Mucosa of rectum (tissue), 2 donors: ENCODE results near the gene SAMD4A.

ENCODE experiments used
- H3K27ac ChIP-seq, 2 donors: one replicate each; pipeline ENCODE4 v1.7.0; 2013; ENCODE audit warnings: inconsistent platforms in 2 of 2, low read depth in 2 of 2, low read length in 2 of 2
- H3K27me3 ChIP-seq, 2 donors: one replicate each; pipeline ENCODE4 v1.7.0; 2013; ENCODE audit warnings: low read length in 2 of 2; ENCODE audit not compliant: control insufficient read depth in 2 of 2, insufficient read depth in 2 of 2
- H3K36me3 ChIP-seq, 2 donors: one replicate each; pipeline ENCODE4 v1.7.0; 2013; ENCODE audit warnings: low read length in 2 of 2; ENCODE audit not compliant: control insufficient read depth in 2 of 2, insufficient read depth in 2 of 2
- H3K4me1 ChIP-seq, 2 donors: one replicate each; pipeline ENCODE4 v1.7.0; 2013; ENCODE audit warnings: low read length in 2 of 2, mild to moderate bottlenecking in 1 of 2; ENCODE audit not compliant: control insufficient read depth in 2 of 2, insufficient read depth in 2 of 2
- H3K4me3 ChIP-seq, 2 donors: one replicate each; pipeline ENCODE4 v1.7.0; 2013; ENCODE audit warnings: low read length in 2 of 2
- H3K9ac ChIP-seq, 2 donors: one replicate each; pipeline ENCODE4 v1.7.0; 2013; ENCODE audit warnings: low read length in 2 of 2, low read depth in 1 of 2, mild to moderate bottlenecking in 1 of 2
- H3K9me3 ChIP-seq, 2 donors: one replicate each; pipeline ENCODE4 v1.7.0; 2013; ENCODE audit warnings: low read length in 2 of 2; ENCODE audit not compliant: control insufficient read depth in 2 of 2
- donor health status: healthy.
- donor health status: Normal muscosa, but diverticular disease.

The SAMD4A gene

DNA sequence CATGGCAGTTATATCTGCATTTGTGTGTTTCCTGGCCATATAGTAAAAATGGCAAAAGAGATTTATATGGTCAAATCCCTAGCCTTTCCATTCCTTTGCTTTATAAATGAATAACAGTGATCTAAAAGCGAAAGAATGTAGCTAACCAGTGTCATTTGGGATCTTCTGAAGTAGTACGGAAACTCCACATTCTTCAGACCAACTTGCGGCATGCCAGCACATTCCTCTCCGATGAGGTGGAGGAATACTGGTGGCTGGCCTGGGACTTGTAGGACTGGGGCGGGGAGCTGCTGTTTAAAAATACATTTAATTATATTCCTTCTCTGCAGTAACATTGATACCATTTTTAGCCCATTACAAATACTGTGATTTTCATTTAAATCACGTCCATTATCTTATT, 85.3 kb downstream of the SAMD4A start:
- Histone ChIP-seq H3K4me1 (peaks cover 0 to 4% of the 10 kb centered on the region in 2 donors), H3K27ac (peak overlapping the region; percentile 46 to 81), H3K4me3 (no peak overlapping the region), H3K9ac (peak overlapping the region in 1 of 2 donors; percentile 6), H3K9me3 (no peaks in the 10 kb centered on the region), H3K36me3 (no peaks in the 10 kb centered on the region), H3K27me3 (no peaks in the 10 kb centered on the region)

DNA sequence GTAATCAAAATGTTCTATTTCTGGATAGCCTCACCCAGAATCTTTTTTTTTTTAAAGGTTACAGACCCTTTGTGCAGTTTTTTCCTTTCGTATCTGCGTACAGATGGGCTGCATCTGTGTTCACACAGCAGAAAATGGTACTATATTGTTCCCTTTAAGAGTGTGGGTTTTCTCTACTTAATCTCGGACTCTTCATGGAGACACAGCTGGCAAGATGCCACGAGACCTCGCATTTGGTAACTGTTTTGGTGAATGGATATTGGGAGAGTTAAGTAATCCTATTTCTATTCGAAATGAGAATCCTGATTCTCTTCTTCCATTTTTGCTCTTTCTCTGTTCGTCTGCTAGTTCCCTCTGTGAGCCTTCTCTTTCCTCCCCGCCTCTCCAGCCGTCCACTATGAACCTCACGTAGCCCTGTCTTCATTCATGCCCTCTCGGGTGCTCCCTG, 85.7 kb downstream of the SAMD4A start:
- Histone ChIP-seq H3K27ac (peak overlapping the region; percentile 46 to 56), H3K27me3 (no peaks in the 10 kb centered on the region), H3K36me3 (no peaks in the 10 kb centered on the region), H3K4me3 (peak overlapping the region in 1 of 2 donors; percentile 0), H3K9me3 (no peaks in the 10 kb centered on the region), H3K4me1 (peaks cover 0 to 4% of the 10 kb centered on the region in 2 donors), H3K9ac (peak overlapping the region; percentile 6 to 15)

- no peak overlapping the region for H3K9ac ChIP-seq
- H3K9me3 ChIP-seq = no peaks in the 10 kb centered on the region
- no peaks in the 10 kb centered on the region for H3K36me3 ChIP-seq
- H3K27ac ChIP-seq = peak overlapping the region; percentile 12 to 53
- H3K4me3 ChIP-seq = no peak overlapping the region
- H3K4me1 ChIP-seq = no peaks in the 10 kb centered on the region
- no peaks in the 10 kb centered on the region for H3K27me3 ChIP-seq
Measured at GRCh38 chr14:54653712-54654469, 87.0 kb downstream of the SAMD4A start.

GRCh38 chr14:54654605-54655004, 87.7 kb downstream of the SAMD4A start:
- H3K9ac ChIP-seq = no peak overlapping the region
- no peak overlapping the region for H3K4me3 ChIP-seq
- H3K4me1 ChIP-seq = no peaks in the 10 kb centered on the region
- H3K27ac ChIP-seq = no peak overlapping the region
- H3K27me3 ChIP-seq = no peaks in the 10 kb centered on the region
- no peaks in the 10 kb centered on the region for H3K36me3 ChIP-seq
- H3K9me3 ChIP-seq = no peaks in the 10 kb centered on the region

GRCh38 chr14:54658836-54659235, 91.9 kb downstream of the SAMD4A start:
- H3K9me3 ChIP-seq = no peaks in the 10 kb centered on the region
- no peaks in the 10 kb centered on the region for H3K27me3 ChIP-seq
- H3K27ac ChIP-seq = no peak overlapping the region
- no peak overlapping the region for H3K4me3 ChIP-seq
- H3K36me3 ChIP-seq = no peaks in the 10 kb centered on the region
- no peak overlapping the region for H3K9ac ChIP-seq
- no peaks in the 10 kb centered on the region for H3K4me1 ChIP-seq

DNA sequence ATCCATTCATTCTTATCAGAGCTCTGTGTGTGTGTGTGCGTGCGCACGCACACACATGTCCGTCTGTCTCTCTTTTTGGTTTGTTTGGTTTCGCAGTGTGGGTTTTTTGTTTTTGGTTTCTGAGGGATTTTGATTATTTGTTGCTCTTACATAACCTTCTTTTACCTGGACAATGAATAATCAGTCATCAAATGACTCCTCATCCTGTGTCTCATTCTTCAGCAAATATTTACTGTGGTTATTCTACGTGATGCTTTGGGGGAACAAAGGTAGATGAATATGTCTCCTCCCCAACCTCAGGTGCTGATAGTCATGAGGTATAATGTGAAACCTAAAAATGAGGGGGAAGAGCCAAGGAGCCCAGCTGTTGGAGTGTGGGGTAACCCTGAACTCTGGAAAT, 92.4 kb downstream of the SAMD4A start:
- no peak overlapping the region for H3K4me3 ChIP-seq
- H3K27me3 ChIP-seq = no peaks in the 10 kb centered on the region
- no peak overlapping the region for H3K27ac ChIP-seq
- no peaks in the 10 kb centered on the region for H3K36me3 ChIP-seq
- H3K9ac ChIP-seq = no peak overlapping the region
- no peaks in the 10 kb centered on the region for H3K9me3 ChIP-seq
- no peaks in the 10 kb centered on the region for H3K4me1 ChIP-seq

GRCh38 chr14:54660604-54661111, 93.7 kb downstream of the SAMD4A start:
- H3K9ac ChIP-seq = no peak overlapping the region
- H3K9me3 ChIP-seq = no peaks in the 10 kb centered on the region
- no peaks in the 10 kb centered on the region for H3K27me3 ChIP-seq
- H3K36me3 ChIP-seq = no peaks in the 10 kb centered on the region
- H3K4me3 ChIP-seq = no peak overlapping the region
- no peak overlapping the region for H3K27ac ChIP-seq
- no peaks in the 10 kb centered on the region for H3K4me1 ChIP-seq

DNA sequence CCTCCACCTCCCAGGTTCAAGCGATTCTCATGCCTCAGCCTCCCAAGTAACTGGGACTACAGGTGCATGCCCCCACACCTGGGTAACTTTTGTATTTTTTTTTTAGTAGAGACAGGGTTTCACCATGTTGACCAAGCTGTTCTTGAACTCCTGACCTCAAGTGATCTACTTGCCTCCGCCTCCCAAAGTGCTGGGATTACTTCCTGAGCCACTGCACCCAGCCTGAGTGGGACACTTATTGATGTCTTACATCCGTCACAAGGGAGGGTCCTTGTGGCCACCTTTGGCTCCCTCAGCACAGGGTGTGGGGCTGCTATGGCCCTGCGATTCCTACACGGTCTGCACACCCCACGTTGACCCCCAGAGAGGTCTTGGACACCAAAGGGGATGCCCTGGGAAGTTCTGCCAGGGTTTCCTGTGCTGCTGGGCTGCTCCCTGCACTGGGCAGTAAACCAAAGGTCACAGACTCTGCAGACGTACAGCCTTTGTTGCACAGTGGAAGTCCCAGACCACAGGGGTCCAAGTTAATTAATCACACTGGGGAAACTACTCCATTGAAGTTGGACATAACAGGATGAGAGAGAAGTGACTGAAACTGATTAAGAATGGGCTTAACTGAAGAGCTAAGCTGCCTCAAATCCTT, 95.7 kb downstream of the SAMD4A start:
- Histone ChIP-seq H3K27me3 (no peaks in the 10 kb centered on the region), H3K4me1 (no peaks in the 10 kb centered on the region), H3K9ac (no peak overlapping the region), H3K27ac (no peak overlapping the region), H3K9me3 (no peaks in the 10 kb centered on the region), H3K4me3 (no peak overlapping the region), H3K36me3 (no peaks in the 10 kb centered on the region)

GRCh38 chr14:54664961-54665360, 98.0 kb downstream of the SAMD4A start:
- H3K4me3 ChIP-seq = no peak overlapping the region
- H3K9me3 ChIP-seq = no peaks in the 10 kb centered on the region
- no peak overlapping the region for H3K27ac ChIP-seq
- no peaks in the 10 kb centered on the region for H3K4me1 ChIP-seq
- H3K27me3 ChIP-seq = no peaks in the 10 kb centered on the region
- H3K36me3 ChIP-seq = no peaks in the 10 kb centered on the region
- no peak overlapping the region for H3K9ac ChIP-seq

- Histone ChIP-seq H3K36me3 (no peaks in the 10 kb centered on the region), H3K9me3 (no peaks in the 10 kb centered on the region), H3K4me1 (no peaks in the 10 kb centered on the region), H3K27me3 (no peaks in the 10 kb centered on the region), H3K9ac (no peak overlapping the region), H3K27ac (no peak overlapping the region), H3K4me3 (no peak overlapping the region)
Measured at GRCh38 chr14:54665946-54666345, 99.0 kb downstream of the SAMD4A start.
